GM10266 (cell line): ENCODE results near the gene CSDE1.

ENCODE experiments used
- DNase-seq: peaks from one replicate; pipeline ENCODE4 v3.0.0; 2012; ENCODE audit errors: extremely low spot score
- TF ChIP-seq, protein P1 (sequence below): IDR thresholded peaks from 2 replicates; pipeline ENCODE4 v1.5.1; 2012; ENCODE audit warnings: mild to moderate bottlenecking, low read depth; ENCODE audit not compliant: control insufficient read depth, insufficient read depth; ENCODE audit errors: missing control alignments

CSDE1 gene

DNA sequence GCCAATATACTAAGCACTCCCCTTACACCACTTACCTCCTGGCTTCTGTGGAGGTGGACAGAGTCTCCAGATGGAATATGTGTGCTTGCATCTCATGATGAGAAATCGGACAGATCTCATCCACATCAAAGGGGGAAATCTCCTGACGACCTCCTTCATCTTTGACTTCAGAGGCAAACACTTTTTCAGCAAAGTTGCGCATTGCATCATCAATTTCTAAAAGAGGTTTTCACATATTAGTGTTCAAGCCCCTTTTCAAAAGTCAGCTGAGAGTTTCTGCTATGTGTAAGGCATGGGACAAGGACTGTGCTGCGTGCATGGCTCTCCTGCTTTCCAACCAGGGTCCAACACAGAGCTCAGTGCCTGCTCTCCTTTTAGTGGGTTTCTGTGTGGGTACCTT, 69.3 kb downstream of the CSDE1 start:
- DNase-seq: no peak
- TF ChIP-seq, protein P1, sequence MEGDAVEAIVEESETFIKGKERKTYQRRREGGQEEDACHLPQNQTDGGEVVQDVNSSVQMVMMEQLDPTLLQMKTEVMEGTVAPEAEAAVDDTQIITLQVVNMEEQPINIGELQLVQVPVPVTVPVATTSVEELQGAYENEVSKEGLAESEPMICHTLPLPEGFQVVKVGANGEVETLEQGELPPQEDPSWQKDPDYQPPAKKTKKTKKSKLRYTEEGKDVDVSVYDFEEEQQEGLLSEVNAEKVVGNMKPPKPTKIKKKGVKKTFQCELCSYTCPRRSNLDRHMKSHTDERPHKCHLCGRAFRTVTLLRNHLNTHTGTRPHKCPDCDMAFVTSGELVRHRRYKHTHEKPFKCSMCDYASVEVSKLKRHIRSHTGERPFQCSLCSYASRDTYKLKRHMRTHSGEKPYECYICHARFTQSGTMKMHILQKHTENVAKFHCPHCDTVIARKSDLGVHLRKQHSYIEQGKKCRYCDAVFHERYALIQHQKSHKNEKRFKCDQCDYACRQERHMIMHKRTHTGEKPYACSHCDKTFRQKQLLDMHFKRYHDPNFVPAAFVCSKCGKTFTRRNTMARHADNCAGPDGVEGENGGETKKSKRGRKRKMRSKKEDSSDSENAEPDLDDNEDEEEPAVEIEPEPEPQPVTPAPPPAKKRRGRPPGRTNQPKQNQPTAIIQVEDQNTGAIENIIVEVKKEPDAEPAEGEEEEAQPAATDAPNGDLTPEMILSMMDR: no peak

- no peak for DNase-seq
- TF ChIP-seq, protein P1: no peak
Observed at GRCh38 chr1:114685851-114686250, 71.9 kb downstream of the CSDE1 start.

DNA sequence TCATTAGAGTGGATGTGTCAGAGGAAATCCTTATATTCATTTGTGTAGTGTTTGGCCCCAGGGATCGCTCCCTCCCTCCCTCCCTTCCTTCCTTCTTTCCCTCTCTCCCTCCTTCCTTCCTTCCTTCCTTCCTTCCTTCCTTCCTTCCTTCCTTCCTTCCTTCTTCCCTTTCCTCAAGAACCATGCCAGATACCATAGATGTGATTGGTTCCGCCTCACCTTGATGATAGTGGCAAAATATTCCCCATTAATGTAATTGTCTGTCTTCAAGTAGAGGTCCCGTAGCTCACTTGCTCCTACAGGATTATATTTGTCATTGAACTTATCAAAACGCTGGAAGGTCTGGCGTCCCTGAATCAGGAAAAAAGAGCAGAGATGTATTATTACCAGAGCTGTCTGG, 80.1 kb downstream of the CSDE1 start:
- no peak for DNase-seq
- TF ChIP-seq, protein P1: no peak

GRCh38 chr1:114676115-114676514, 81.7 kb downstream of the CSDE1 start:
- no peak for DNase-seq
- TF ChIP-seq, protein P1: no peak

DNA sequence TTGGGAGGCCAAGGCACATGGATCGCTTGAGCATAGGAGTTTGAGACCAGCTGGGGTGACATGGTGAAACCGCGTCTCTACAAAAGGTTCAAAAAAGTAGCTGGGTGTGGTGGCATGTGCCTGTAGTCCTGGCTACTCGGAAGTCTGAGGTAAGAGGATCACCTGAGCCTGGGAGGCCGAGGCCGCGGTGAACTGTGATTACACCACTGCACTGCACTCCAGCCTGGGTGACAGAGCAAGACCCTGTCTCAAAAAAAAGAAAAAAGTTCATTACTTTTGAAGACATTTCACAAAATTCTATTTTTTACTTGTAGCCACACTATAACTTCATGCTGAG, 85.9 kb downstream of the CSDE1 start:
- TF ChIP-seq, protein P1: no peak
- no peak for DNase-seq

GRCh38 chr1:114671011-114671938, 86.5 kb downstream of the CSDE1 start:
- TF ChIP-seq, protein P1: peak; percentile 25
- peak; percentile 30 for DNase-seq

DNA sequence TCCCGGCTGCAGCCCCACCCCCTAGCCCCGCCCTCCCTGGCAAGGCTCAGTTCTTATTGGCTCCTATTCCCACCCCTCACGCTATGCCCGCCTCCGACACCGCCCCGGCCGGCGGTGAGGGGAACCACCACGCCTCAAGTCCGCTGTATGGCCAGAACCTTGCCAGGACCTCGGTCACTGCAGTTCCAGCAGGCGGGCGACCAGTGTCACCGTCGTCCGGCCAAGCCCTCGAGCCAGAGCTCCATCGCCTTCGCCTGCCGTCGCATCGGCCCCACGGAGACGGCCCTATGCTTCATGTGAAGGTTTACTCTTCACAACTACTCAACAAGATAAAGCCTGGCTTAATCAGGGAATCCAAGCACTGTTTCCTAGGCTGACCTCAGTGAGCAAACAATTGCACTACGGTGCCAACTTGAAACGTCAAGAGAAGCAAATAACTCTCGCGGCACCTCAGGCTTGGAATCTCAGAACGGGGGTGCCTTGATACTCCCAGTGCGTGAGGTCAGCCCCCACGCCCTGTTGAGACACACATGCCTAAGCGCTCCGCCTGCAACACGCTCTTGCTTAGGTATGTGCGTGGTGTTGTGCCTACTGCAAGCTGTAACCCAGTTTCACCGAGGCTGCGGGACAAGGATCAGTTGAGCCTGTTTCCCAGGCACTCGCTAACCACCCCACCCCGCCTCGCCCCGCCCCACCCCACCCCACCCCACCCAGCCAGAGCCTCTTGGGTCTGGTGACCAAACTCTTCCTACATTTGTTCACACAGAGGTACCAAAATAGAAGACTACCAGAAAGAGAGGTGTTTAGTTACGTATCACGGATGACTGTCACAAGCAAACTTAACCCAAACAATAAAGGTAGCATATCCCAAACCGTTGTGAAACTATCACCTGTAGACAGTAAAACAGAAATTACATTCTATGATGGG, 87.4 kb downstream of the CSDE1 start:
- DNase-seq: peak; percentile 93
- TF ChIP-seq, protein P1: no peak
